GM18867 (cell line): ENCODE measurements around the gene GABRA5.
"Not testable (repeated sequence)": the region's sequence is repeated elsewhere in the genome, so short reads cannot be mapped to it uniquely, and the experiment has no call there.

Source experiments
- ATAC-seq: cut with Tn5 transposase; IDR thresholded peaks from one replicate; pipeline ENCODE4 v1.9.1; 2021; ENCODE audit warnings: mild to moderate bottlenecking, moderate library complexity; ENCODE audit not compliant: unreplicated experiment

Gene GABRA5

DNA sequence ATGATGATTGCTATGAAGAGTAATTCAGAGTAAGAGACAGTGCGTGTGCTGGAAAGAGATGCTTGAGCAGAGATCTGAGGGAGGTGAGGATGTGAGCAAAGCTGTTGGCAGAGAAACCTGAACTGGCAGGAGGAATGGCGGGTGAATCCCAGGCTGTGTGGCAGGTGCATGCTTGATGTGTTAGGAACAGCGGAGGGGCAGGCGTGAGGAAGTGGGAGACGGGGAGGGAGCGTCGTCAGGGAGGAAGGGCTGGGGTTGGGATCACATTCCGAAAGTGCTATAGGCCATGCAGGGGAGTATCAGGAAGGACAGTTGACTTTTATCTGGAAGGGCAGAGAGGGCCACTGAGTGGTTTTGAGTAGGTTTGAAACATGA is 8.6 kb downstream of the GABRA5 start:
- no peak for ATAC-seq

DNA sequence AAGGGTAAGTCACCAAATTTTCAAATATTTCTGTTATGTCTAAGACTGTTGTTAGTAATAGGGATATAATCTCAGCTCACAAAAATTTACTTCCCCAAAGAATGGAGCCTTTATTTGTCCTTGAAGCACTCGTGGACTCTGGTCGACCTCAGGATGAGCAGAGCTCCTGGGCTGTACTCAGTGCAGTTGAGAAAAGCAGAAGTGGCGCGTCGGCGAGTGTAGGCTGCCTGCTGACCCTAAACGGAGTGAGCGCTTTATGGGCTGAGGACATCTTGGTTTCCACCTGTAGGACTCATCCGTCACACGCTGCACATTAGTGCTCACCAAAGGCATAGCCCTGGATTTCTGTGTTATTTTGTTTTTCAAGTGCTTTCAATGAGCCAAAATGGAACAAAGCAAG is 11.0 kb downstream of the GABRA5 start:
- no peak for ATAC-seq

DNA sequence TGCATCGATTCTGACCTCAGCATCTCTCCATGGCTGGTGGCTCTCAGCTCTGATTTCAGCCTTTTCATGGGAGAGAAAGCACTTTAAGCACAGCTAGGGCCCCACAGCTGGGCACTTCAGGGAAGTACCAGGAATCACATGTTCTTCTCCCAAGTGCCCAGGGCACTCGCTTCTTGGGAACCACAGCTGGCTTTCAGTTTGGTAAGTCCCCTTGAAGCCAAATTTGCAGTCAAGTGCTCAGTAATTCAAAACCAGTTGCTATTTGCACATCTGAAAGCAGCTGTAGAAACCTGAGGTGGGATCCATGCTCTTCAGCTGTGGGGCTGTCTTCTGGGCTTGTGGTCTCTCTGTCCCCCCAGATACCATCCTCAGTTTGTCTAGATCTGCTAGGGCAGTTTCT is 12.8 kb downstream of the GABRA5 start:
- ATAC-seq = no peak

DNA sequence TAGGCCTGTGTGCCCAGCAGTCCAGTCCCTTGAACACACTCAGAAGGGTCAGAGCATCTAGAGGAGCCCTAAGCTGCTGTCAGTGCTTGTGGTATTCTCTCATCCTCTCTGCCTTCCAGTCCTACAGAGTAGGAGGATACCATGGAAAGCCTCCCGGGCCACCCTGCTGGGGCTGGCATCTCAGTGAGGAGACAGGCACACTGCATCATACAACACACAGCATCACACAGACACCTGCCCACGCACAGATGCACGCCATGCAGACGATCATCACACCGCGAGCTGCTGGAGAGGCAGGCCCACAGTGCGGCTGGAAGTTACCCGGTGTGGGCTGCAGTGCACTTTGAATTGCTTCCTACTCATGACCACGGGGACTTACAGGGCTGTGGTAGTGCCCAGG is 15.2 kb downstream of the GABRA5 start:
- no peak for ATAC-seq

DNA sequence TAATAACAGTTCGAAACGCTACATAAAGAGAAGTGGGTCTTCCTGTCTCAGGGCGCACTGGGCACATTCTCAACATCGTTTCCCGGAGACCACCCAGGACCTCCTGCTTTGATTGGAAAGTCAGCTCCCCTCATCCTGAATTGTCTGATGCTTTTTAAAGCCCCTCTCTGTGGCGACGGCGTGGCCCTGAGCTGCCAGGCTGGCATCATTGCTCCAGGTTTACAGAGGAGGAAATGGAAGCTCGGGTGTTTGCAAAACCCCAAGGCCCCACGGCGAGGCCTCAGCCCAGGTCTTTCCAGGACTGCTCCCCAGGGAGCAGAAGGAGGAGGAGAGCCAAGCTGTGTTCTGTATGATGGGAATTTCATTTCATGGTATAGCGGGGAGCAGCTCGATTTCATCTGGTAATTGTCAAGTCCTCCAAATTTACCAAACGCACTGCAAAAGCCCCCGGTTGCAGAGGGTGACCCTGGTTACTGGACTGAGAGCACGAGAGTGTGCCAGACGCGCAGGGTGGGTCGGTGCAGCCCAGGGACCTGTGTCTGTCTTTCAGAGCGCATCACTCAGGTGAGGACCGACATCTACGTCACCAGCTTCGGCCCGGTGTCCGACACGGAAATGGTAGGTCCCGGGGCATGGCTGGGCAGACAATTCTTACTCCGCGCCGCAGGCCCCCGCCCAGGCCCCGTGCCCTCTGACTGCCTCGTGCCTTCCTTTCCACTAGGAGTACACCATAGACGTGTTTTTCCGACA is 15.9 kb downstream of the GABRA5 start:
- no peak for ATAC-seq

DNA sequence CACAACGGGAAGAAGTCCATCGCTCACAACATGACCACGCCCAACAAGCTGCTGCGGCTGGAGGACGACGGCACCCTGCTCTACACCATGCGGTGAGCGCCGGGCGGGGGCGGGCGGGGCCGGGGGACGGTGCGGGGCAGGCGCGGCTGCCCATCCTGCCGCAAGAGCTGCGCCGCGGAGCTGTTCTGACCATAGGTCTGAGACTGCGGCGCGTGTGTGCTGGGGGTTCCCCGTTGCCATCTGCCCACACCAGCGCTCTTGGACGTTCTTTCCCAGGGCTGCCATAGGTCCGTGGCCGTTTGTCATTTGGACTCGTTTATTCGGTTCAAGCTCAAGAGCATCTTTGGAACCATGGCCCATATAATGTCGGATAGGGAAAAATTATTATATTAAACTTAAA is 16.6 kb downstream of the GABRA5 start:
- no peak for ATAC-seq

DNA sequence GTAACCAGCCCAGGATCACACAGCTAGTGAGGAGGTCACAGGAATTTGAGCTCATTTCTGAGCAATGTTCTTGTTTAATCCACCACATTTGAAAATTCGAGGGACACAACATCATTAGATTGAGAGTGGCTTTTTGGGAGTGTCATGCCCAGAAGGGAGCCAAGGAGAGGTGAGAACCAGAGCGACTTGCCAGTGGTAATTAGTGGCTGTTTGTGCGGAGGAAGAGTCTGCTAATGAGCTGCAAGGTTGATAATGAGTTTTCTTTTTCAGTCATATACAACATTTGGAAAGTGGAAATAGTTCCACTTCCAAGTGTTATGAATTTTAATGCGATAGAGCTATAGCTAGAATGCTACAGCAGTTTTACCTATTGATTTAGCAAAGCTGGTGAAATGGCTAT is 19.7 kb downstream of the GABRA5 start:
- no peak for ATAC-seq

DNA sequence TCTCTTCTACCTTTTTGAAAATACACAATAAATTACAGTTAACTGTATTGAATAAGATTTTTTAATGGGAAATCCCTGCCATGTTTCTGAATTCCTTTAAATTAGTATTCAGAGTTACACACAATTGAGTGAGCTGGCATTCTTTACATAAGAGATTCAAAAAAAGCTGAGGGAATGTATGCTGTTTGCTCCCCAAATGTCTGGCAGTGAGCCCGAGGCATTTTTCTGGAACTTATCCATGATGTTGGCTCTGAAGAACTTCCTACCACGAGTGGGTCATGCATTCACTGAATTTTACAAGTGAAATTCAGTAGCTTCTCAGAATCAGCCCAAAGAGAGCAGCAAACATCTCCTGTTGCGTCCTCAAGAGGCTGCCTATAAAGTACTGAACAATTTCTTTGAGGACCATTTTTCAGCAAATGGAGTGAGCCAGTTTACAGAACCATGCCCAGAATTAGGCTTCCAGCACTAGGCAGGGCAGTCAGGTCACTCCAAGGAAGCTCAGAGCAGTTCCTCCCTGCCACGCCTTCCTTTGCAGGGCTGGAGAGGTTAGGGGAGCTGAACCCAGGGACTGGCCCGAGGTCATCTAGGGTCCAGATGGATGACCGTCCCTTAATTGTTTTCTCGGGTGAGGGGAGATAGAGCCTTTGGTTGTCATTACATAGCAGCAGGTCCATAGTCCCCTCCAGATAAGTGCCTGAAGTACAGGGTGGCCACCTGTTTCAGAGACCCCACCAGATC is 21.2 kb downstream of the GABRA5 start:
- no peak for ATAC-seq

DNA sequence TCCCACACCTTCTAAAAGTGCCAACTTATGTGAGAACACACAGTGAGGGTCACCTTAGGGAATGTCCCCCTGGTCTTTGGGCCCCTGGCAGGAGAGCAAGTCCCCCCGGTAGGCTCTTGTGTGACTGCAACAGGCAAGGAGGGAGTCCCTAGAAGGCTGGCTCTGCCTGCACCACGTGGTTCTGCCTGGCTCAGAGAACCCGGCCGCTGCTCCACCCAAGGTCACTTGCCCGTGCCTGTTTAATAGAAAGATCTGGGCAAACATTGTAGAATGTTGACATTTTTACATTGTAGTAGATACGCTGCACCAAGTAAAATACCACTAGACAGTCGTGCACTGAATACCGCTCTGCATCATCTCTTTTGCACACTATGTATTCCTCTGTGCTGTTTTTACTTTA is 21.9 kb downstream of the GABRA5 start:
- no peak for ATAC-seq

DNA sequence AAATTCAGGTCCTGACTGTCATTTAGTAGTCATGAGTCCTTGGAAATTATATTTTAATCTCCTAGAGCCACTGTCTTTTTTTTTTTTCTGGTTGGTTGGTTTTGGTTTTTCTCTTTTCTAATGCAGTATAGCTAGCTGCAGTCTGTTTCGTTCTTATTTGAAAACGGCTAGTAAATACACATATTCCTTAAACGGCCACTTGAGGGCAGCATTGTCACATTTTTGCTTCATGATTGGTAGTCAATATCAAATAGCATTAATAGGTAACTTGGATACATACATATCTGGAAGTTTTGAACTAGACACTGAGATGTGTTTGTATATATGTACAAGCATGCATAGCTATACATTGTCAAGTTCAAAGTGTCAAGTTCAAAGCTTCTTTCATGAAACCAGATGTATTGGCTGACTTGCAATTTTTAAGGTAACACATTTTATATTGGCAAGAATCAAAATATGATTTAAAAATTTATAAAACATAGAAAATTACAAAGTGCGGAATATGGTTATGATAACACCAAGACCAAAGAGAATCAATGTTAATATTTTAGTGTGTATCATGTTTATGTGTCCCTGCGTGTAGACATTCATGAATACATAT is 22.5 kb downstream of the GABRA5 start:
- ATAC-seq = peak; percentile 39

DNA sequence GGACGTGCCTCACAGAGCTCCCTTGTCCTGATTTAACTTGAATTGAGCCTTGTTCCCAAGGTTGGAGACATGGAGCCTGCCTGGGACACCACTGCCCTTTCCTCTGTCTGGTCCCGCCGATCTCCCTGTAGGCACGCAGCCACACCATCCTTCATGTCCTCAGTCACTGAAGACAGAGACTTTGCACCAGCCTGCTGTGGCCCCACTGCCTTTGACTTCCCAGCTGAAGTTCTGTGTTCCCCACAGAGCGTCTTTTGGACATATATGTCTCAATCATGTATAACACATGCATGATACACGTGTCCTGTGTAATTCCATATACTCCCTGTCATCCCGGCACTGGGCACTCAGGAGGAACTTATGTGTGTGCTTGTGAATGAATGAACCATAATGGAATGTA is 23.6 kb downstream of the GABRA5 start:
- ATAC-seq = no peak

DNA sequence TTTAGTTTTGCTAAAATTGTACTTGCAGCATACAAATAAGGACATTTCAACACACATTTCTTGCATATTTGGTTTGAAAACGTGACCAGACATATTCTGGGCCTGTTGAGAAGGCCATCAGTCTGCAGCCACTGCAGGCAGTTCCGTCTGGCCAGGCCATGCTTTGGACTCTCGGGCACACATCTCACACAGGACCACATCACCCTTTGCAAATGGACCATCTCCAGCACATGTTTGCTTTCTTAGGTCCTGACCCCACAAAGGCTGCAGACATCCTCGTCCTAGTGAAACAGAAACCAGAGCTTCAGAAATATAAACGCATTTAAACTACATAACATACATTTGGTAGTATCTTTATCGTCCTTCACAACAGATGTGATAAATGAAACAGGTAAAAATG is 24.1 kb downstream of the GABRA5 start:
- ATAC-seq = no peak

DNA sequence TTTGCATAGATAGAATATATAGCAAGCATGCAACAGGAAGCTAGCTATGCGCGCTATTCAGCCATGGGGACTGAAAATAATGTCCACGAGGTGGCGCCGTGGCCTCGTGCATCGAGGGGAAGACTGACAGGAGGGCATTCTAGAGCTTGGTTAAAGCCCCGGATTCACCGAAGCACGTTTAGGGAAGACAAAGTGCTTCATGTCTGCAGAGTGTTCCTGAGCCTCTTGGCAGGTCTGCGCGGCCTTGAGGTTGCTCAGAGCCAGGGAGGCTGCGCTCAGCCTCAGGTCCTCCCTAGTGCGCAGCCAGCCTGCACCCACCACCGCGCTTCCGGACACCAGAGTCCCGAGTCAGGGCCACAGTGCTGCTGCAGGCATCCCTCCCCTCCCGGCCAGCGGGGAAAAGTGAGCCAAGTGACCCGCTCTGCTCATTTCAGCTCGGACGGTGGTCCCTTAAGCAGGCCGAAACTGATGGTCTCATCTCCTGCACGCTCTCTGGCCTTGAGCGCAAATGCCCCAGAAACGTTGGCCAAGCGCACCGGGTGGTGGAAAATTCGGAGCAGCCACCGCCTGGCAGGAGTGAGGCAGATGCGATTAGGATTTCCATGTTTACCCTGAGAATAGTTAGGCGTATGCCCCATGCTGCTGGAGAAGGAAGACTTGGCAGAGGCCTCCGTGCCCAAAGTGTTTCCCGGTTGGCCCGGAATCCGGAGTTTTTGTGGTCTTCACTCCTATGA is 24.8 kb downstream of the GABRA5 start:
- ATAC-seq = peak; percentile 47

DNA sequence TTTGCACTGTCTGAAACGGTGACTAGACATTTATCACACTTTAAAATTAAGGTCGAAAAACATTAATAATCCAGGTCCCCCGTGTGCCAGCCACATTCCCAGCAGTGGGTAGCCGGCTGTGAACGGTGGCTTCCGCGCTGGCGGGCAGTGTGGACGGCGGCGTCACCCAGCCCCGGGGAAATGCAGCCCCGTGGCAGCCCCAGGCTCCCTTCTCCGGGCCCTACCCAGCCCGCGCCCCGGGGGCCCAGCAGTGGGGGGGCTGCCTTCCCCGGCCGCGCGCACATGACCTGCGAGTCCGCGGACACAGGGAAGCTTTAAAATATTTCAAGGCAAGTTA is 25.3 kb downstream of the GABRA5 start:
- no peak for ATAC-seq

DNA sequence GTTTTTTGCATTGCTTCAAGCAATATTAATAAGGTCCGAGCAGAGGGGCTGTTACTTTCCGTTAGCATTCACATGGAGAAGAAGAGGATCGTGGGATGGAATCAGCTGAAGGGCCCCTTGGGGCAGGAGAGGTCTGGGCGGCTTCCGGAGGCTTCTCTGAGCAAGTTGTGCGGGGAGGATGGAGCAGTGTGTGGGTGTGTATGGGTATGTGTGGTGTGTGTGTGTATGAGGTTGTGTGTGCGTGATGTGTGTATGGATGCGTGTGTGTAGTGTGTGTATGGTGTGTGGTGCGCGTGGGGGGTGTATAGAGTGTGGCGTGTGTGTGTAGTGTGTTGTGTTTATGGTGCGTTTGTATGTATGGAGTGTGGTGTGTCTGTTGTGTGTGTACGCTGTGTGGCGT is 25.8 kb downstream of the GABRA5 start:
- ATAC-seq = no peak

DNA sequence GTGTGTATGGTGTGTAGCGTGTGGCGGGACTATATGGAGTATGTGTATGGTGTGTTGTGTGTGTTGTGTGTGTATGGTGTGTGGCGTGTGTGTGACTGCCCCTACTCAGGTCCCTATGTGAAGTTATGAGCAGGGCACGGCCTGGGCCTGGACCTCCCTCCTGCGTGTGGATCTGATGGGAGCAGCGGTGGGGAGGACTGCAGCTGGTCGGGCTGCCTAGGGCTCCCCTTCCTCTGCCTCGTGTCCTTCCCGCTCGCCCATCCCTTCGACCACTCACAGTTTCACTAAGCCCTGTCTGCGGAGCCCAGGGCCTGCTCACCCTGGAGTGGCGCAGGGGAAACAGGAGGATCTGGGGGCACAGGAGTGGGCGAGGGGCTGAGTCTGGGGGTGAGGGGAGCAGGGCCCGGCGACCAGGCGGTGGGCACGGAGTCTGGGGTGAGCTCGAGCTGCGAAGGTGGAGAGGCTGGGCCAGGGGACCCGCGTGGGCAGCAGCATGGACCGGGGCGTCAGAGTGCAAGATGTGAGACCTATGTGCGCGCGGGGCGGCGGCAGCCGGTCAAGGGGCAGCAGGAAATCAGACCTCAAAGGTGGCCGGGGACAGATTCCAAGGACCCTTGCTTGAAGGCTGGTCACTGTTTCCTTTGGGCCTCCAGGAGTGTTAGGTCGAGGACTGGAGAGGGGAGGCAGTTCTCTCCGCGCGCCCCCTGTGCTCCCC is 26.6 kb downstream of the GABRA5 start:
- no peak for ATAC-seq

DNA sequence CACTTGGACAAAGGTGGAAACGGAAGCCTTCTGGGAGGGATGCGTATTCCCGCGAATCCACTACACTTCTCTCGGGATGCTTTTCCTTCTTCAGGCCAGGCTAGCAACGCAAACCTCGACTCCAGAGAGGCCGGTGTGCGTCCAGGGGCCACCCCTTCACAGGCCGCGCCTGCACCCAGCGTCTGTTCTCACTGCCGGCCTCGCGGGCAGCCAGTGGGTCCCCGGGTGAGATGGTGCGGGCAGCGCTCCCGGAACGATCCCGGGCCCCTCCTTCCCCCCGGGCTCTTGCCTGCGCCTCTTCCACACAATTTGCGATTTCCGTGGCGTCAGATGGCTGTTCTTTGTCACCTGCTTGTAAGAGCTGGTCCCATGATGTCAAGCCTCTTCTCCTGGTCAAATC is 27.3 kb downstream of the GABRA5 start:
- ATAC-seq = no peak

DNA sequence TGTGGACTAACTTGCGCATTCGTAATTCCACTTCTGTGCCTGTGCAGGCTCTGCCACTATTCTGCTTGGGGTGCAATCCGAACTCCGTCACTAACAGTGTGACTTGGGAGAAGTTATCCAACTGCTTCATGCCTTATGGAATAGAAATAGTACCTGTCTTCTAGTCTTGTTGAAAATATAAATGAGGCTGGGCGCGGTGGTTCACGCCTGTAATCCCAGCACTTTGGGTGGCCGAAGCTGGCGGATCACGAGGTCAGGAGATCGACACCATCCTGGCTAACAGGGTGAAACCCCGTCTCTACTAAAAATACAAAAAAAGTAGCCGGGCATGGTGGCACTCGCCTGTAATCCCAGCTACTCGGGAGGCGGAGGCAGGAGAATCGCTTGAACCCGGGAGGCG is 28.5 kb downstream of the GABRA5 start:
- not testable (repeated sequence) for ATAC-seq

DNA sequence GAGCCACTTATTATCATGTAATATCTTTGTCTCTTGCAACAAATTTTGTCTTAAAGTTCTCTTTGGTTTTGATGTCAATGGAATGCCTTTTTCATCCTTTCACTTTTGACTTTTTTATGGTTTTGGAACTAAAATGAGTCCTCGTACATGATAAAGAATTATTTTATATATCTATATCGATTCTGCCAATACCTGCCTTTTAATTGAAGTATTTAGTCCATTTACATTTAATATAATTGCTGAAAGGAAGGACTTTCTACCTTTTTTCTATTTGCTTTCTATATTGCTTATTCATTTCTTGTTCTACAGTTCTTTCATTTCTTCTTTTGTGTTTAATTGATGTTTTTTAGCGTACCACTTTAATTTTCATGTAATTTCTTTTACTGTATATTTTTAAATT is 32.8 kb downstream of the GABRA5 start:
- ATAC-seq = no peak

DNA sequence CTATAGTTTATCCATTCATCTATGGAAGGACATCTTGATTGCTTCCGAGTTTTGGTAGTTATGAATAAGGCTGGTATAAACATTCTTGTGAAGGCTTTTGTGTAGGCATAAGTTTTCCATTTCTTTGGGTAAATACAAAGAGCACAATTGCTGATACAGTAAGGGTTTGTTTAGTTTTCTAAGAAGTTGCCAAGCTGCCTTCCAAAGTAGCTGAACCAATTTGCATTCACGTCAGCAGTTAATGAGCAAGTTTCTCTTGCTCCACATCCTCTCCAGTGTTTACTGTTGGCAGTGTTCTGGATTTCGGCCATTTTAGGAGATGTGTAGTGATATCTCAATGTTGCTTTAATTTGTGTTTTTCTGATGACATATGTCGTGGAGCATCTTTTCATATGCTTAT is 34.2 kb downstream of the GABRA5 start:
- no peak for ATAC-seq

DNA sequence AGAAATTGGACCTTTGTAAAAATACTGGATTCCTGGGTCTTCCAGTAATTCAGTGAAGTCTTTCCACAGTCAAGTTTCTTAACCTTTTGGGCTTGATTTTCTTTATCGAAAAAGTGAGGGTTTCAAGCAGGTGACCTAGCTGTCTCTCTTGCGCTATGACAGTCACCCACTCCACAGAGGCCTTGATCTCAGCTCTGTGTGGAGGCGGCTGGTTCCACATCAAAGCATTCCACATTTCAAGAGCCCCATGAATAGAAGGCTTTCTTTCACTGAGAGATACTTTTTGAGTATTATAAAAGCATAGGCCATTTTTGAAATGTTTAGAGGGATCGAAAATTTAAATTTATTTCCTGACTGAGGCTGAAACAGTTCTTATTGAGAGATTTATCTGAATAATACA is 43.9 kb downstream of the GABRA5 start:
- no peak for ATAC-seq
